ENCODE data around the gene APOBEC4. TPM values are rescaled to one million over a fixed set of nuclear protein-coding genes. Genes with fewer than 3 reads are reported as not detected.

The APOBEC4 gene
- total RNA-seq, 1 experiment from 2014 or later = not detected

DNA sequence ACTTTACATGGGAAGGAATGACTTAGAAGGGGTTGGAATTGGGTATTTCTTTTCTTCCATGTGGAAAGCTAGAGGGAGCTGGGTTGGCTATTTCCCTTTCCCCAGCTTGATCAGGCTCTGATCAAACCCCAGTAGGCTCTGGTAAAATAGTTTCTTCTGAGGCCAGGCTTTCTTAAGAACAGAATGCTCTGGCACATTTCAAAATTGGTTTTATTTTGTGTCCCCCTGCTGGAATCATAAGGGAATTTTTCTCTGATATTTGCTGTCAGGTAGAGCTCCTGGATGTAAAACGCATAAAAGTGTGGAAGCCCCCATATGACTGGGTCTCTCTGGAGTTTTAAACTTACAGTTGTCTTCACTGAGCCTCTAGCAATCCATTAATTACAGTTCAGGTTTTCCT is 17.1 kb upstream of the APOBEC4 start:
- Histone ChIP-seq H4K20me1 (ENCODE audit: low read length) (no peaks in the 10 kb centered on the region), H3K4me3 (ENCODE audit: low read length) (no peak overlapping the region), H3K9ac (ENCODE audit: low read length) (no peak overlapping the region), H3K36me3 (ENCODE audit: low read depth, low read length) (no peaks in the 10 kb centered on the region), H3K9me3 (ENCODE audit: low read length) (no peaks in the 10 kb centered on the region), H3K79me2 (ENCODE audit: low read length) (no peaks in the 10 kb centered on the region), H2AFZ (ENCODE audit: low read length) (no peak overlapping the region), H3K27ac (ENCODE audit: low read length) (no peak overlapping the region), H3K4me1 (ENCODE audit: insufficient read depth, low read length) (no peaks in the 10 kb centered on the region), H3K9me2 (replicated peaks; ENCODE audit: low read length) (no peaks in the 10 kb centered on the region), H3K27me3 (ENCODE audit: low read length) (no peaks in the 10 kb centered on the region), H3K4me2 (ENCODE audit: low read length) (no peak overlapping the region), H3F3A (ENCODE audit: low read length, unreplicated experiment) (no peaks in the 10 kb centered on the region)
- BruUV-seq (replicated peaks) = no TSS peak
- POLR2A ChIA-PET (ENCODE audit: unreplicated experiment) = no interaction called here
- no peak for ATAC-seq
- TF ChIP-seq, protein P1, sequence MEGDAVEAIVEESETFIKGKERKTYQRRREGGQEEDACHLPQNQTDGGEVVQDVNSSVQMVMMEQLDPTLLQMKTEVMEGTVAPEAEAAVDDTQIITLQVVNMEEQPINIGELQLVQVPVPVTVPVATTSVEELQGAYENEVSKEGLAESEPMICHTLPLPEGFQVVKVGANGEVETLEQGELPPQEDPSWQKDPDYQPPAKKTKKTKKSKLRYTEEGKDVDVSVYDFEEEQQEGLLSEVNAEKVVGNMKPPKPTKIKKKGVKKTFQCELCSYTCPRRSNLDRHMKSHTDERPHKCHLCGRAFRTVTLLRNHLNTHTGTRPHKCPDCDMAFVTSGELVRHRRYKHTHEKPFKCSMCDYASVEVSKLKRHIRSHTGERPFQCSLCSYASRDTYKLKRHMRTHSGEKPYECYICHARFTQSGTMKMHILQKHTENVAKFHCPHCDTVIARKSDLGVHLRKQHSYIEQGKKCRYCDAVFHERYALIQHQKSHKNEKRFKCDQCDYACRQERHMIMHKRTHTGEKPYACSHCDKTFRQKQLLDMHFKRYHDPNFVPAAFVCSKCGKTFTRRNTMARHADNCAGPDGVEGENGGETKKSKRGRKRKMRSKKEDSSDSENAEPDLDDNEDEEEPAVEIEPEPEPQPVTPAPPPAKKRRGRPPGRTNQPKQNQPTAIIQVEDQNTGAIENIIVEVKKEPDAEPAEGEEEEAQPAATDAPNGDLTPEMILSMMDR (conservative IDR thresholded peaks at IDR 0.05; ENCODE audit: low read depth, low read length) = peak; percentile 37; the same call in 1 of the 2 replicates
- no peak for TF ChIP-seq EZH2phosphoT487 (IDR thresholded peaks at IDR 0.05; ENCODE audit: borderline replicate concordance, low read length)
- TF ChIP-seq EZH2 (IDR thresholded peaks at IDR 0.05; ENCODE audit: low read length, unreplicated experiment) = no peak
- CTCF ChIA-PET = interaction anchor here (0.5 to 0.7 kb wide), 3 partner anchors 15 to 1391 kb away, joined by 3 to 4 read pairs (median 3); no protein-coding TSS in a partner anchor
- intact Hi-C loops (cut with micrococcal nuclease) = no loop called here
- peak; percentile 6 for DNase-seq

GRCh38 chr1:183656355-183656754 is 3.2 kb upstream of the APOBEC4 start:
- H3K9me3 ChIP-seq (ENCODE audit: low read length) = no peaks in the 10 kb centered on the region
- no peak overlapping the region; the same call in 1 of the 2 replicates for H2AFZ ChIP-seq (ENCODE audit: low read length)
- ChIA-PET CTCF (interaction anchor here (1.3 kb wide), 1 partner anchor 259 kb away, joined by 19 read pairs; no protein-coding TSS in a partner anchor), POLR2A (ENCODE audit: unreplicated experiment) (no interaction called here)
- H3K4me2 ChIP-seq (ENCODE audit: low read length) = no peak overlapping the region
- no peak overlapping the region for H3K4me3 ChIP-seq (ENCODE audit: low read length)
- H3K79me2 ChIP-seq (ENCODE audit: low read length) = no peaks in the 10 kb centered on the region
- H3K36me3 ChIP-seq (ENCODE audit: low read depth, low read length) = no peaks in the 10 kb centered on the region
- TF ChIP-seq, protein P1 (conservative IDR thresholded peaks at IDR 0.05; ENCODE audit: low read depth, low read length) = no peak
- TF ChIP-seq EZH2 (IDR thresholded peaks at IDR 0.05; ENCODE audit: low read length, unreplicated experiment) = no peak
- TF ChIP-seq EZH2phosphoT487 (IDR thresholded peaks at IDR 0.05; ENCODE audit: borderline replicate concordance, low read length) = no peak
- H3K9ac ChIP-seq (ENCODE audit: low read length) = no peak overlapping the region
- H3K27me3 ChIP-seq (ENCODE audit: low read length) = no peaks in the 10 kb centered on the region
- DNase-seq = no peak
- no TSS peak for BruUV-seq (replicated peaks)
- ATAC-seq = no peak
- no peaks in the 10 kb centered on the region for H3F3A ChIP-seq (ENCODE audit: low read length, unreplicated experiment)
- no peaks in the 10 kb centered on the region for H3K9me2 ChIP-seq (replicated peaks; ENCODE audit: low read length)
- intact Hi-C loops (cut with micrococcal nuclease) = loop anchor here (5.0 kb wide), 1 partner anchor 566 kb away; no protein-coding TSS in a partner anchor
- H3K27ac ChIP-seq (ENCODE audit: low read length) = no peak overlapping the region
- H3K4me1 ChIP-seq (ENCODE audit: insufficient read depth, low read length) = no peaks in the 10 kb centered on the region
- H4K20me1 ChIP-seq (ENCODE audit: low read length) = no peaks in the 10 kb centered on the region

DNA sequence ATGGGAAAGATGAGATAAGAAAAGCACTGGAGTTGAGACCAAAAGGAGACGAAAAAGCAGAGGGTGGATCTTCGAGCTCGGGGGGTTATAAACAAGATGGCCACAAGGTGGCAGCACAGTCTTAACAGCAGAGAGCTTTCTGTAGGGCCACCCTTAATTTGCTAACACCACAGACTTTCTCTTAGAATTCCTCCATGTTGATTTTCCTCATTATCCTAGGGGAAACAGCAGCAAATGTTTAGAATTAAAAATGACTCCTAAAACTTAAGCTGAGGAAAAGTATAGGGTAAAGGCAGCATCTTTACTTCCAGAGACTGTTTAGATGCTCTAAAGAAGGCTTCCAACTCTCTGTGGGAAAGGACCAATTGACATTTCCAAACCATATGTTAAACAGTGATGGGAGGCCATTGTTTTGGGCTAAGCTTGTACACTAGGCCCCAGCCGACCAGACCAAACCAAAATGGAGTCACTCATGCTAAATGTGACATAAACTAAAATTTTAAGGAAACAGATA is 2.5 kb upstream of the APOBEC4 start:
- Histone ChIP-seq H2AFZ (ENCODE audit: low read length) (peak overlapping the region; percentile 76), H3K36me3 (ENCODE audit: low read depth, low read length) (no peaks in the 10 kb centered on the region), H4K20me1 (ENCODE audit: low read length) (no peaks in the 10 kb centered on the region), H3K79me2 (ENCODE audit: low read length) (no peaks in the 10 kb centered on the region), H3K9ac (ENCODE audit: low read length) (no peak overlapping the region), H3K4me2 (ENCODE audit: low read length) (0 out of 2 replicates have a peak overlapping the region, but pooled peaks have one; percentile 4), H3F3A (ENCODE audit: low read length, unreplicated experiment) (no peaks in the 10 kb centered on the region), H3K27ac (ENCODE audit: low read length) (no peak overlapping the region), H3K4me3 (ENCODE audit: low read length) (no peak overlapping the region), H3K4me1 (ENCODE audit: insufficient read depth, low read length) (no peaks in the 10 kb centered on the region), H3K9me3 (ENCODE audit: low read length) (no peaks in the 10 kb centered on the region), H3K9me2 (replicated peaks; ENCODE audit: low read length) (no peaks in the 10 kb centered on the region), H3K27me3 (ENCODE audit: low read length) (no peaks in the 10 kb centered on the region)
- TF ChIP-seq, protein P1 (conservative IDR thresholded peaks at IDR 0.05; ENCODE audit: low read depth, low read length) = peak; percentile 79
- TF ChIP-seq EZH2 (IDR thresholded peaks at IDR 0.05; ENCODE audit: low read length, unreplicated experiment) = no peak
- intact Hi-C loops (cut with micrococcal nuclease) = loop anchor here (1.0 to 5.0 kb wide), 2 partner anchors 261 to 567 kb away; no protein-coding TSS in a partner anchor
- DNase-seq (peak; percentile 85), ATAC-seq (peak; percentile 78)
- POLR2A ChIA-PET (ENCODE audit: unreplicated experiment) = no interaction called here
- CTCF ChIA-PET = interaction anchor here (0.6 to 1.3 kb wide), 2 partner anchors 29 to 260 kb away, joined by 4 to 19 read pairs; no protein-coding TSS in a partner anchor
- BruUV-seq (replicated peaks) = no TSS peak

Data from PC-3 (cell line).